K562 (cell line): ENCODE data around the gene HSD17B8. TPM values are rescaled to one million over a fixed set of nuclear protein-coding genes. Genes with fewer than 3 reads are reported as not detected.

Experiments used
- BRCA1 ChIP-seq, 2 experiments: fragments of 450-650 bp in 1 of 2; sonication (generic) in 1 of 2; formaldehyde crosslinking in 1 of 2; IDR thresholded peaks; 2 replicates each; pipeline versions ENCODE4 v1.5.0 to v1.6.1; 2017 to 2020; ENCODE audit warnings: mild to moderate bottlenecking in 1 of 2, missing genetic modification reagents in 1 of 2
- CBX3 ChIP-seq, 2 experiments: IDR thresholded peaks; 1 replicate in 1 of 2; 2 replicates in 1 of 2; pipeline ENCODE4 v1.6.1; 2012; ENCODE audit warnings: inconsistent platforms in 2 of 2, low read length in 2 of 2, borderline replicate concordance in 1 of 2, control low read depth in 1 of 2
- GTF2E2 ChIP-seq: fragments of 200-800 bp; sonication (Bioruptor generic); IDR thresholded peaks from 2 replicates; pipeline ENCODE4 v1.6.1; 2016; ENCODE audit warnings: missing genetic modification characterization, missing compliant biosample characterization
- ID3 ChIP-seq, 2 experiments: fragments of 250-450 bp in 1 of 2; fragments of 450-650 bp in 1 of 2; sonication (Bioruptor Pico) in 1 of 2; IDR thresholded peaks; 2 replicates each; pipeline versions ENCODE4 v1.6.1 to v1.8.0; 2016 to 2021; ENCODE audit warnings: mild to moderate bottlenecking in 2 of 2, moderate library complexity in 2 of 2, missing compliant biosample characterization in 1 of 2, missing genetic modification characterization in 1 of 2
- RBM14 ChIP-seq: fragments of 200-400 bp; formaldehyde crosslinking; IDR thresholded peaks from 2 replicates; pipeline ENCODE4 v1.6.1; 2018; ENCODE audit warnings: low read depth, mild to moderate bottlenecking, low read length, moderate library complexity, borderline replicate concordance; ENCODE audit not compliant: insufficient read depth
- SMAD3 ChIP-seq: fragments of 450-650 bp; formaldehyde crosslinking; conservative IDR thresholded peaks from 2 replicates; pipeline ENCODE4 v1.4.0; 2020; ENCODE audit warnings: mild to moderate bottlenecking
- SUPT5H ChIP-seq: fragments of 450-650 bp; IDR thresholded peaks from 2 replicates; pipeline ENCODE4 v1.6.1; 2016
- THAP7 ChIP-seq: fragments of 250-450 bp; sonication (Bioruptor Pico); IDR thresholded peaks from 2 replicates; pipeline ENCODE4 v1.5.0; 2021
- ZFP36 ChIP-seq: fragments of 150-350 bp; IDR thresholded peaks from 2 replicates; pipeline ENCODE4 v1.6.1; 2018; ENCODE audit warnings: low read length, low read depth; ENCODE audit not compliant: partially characterized antibody
- polyA plus RNA-seq, 8 experiments: library from polyadenylated mRNA; depleted of rRNA in 4 of 8; stranded (reverse) in 5 of 8; unstranded in 3 of 8; fragments of >200 nt; fragmentation: Nextera tagmentation in 2 of 8; fragmentation: Illumina TruSeq in 1 of 8; extraction: Ambion mirVana in 2 of 8; extraction: Trizol in 1 of 8; gene quantifications; 2 replicates each; pipeline versions ENCODE4 v1.2.1 to v1.2.3, GENCODE V29; 2011 to 2014; ENCODE audit warnings: inconsistent platforms in 1 of 8, missing spikeins in 1 of 8
- total RNA-seq, 7 experiments: library from RNA; depleted of rRNA in 6 of 7; stranded (reverse); fragments of >200 nt in 6 of 7; fragmentation: Illumina TruSeq in 2 of 7; extraction: Trizol in 2 of 7; gene quantifications; 2 replicates each; pipeline versions ENCODE4 v1.2.1 to v1.2.3, GENCODE V29; 2011 to 2021; ENCODE audit warnings: low replicate concordance in 1 of 7
- TF ChIP-seq, protein P1 (sequence below), 2 experiments: fragments of 450-650 bp; IDR thresholded peaks; 2 replicates each; pipeline ENCODE4 v1.6.1; 2016; ENCODE audit warnings: mild to moderate bottlenecking in 2 of 2, borderline replicate concordance in 1 of 2, low read depth in 1 of 2, moderate library complexity in 1 of 2
- TF ChIP-seq, protein P2 (sequence below): sonication (generic); formaldehyde crosslinking; IDR thresholded peaks from 2 replicates; pipeline ENCODE4 v1.9.0; 2022; ENCODE audit warnings: mild to moderate bottlenecking, missing genetic modification reagents
- TF ChIP-seq, protein P3 (sequence below): fragments of 250-450 bp; sonication (Bioruptor Pico); IDR thresholded peaks from 2 replicates; pipeline ENCODE4 v1.4.0; 2020; ENCODE audit warnings: mild to moderate bottlenecking

The HSD17B8 gene
- total and polyA plus RNA-seq, 9 of the 15 experiments (the other 6 are each of a cell fraction or from before 2014, with no cell fraction given): 3.7 to 35.2 (median 14.2) TPM

DNA sequence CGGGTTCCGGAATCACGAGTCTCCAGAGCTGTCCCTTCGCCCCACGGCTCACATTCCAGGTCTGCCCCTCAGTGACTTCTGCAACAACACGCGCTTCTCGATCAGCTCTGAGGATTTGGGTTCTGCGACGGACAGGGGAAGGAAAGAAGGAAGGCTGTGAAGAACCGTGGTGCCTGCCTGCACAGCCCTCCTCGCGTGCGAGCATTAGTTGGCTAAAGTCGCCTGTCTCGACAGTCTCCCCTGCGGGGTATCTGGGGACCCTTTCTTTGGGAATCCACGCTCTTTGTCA, 44.1 kb downstream of the HSD17B8 start (continued):
- TF ChIP-seq, protein P1, sequence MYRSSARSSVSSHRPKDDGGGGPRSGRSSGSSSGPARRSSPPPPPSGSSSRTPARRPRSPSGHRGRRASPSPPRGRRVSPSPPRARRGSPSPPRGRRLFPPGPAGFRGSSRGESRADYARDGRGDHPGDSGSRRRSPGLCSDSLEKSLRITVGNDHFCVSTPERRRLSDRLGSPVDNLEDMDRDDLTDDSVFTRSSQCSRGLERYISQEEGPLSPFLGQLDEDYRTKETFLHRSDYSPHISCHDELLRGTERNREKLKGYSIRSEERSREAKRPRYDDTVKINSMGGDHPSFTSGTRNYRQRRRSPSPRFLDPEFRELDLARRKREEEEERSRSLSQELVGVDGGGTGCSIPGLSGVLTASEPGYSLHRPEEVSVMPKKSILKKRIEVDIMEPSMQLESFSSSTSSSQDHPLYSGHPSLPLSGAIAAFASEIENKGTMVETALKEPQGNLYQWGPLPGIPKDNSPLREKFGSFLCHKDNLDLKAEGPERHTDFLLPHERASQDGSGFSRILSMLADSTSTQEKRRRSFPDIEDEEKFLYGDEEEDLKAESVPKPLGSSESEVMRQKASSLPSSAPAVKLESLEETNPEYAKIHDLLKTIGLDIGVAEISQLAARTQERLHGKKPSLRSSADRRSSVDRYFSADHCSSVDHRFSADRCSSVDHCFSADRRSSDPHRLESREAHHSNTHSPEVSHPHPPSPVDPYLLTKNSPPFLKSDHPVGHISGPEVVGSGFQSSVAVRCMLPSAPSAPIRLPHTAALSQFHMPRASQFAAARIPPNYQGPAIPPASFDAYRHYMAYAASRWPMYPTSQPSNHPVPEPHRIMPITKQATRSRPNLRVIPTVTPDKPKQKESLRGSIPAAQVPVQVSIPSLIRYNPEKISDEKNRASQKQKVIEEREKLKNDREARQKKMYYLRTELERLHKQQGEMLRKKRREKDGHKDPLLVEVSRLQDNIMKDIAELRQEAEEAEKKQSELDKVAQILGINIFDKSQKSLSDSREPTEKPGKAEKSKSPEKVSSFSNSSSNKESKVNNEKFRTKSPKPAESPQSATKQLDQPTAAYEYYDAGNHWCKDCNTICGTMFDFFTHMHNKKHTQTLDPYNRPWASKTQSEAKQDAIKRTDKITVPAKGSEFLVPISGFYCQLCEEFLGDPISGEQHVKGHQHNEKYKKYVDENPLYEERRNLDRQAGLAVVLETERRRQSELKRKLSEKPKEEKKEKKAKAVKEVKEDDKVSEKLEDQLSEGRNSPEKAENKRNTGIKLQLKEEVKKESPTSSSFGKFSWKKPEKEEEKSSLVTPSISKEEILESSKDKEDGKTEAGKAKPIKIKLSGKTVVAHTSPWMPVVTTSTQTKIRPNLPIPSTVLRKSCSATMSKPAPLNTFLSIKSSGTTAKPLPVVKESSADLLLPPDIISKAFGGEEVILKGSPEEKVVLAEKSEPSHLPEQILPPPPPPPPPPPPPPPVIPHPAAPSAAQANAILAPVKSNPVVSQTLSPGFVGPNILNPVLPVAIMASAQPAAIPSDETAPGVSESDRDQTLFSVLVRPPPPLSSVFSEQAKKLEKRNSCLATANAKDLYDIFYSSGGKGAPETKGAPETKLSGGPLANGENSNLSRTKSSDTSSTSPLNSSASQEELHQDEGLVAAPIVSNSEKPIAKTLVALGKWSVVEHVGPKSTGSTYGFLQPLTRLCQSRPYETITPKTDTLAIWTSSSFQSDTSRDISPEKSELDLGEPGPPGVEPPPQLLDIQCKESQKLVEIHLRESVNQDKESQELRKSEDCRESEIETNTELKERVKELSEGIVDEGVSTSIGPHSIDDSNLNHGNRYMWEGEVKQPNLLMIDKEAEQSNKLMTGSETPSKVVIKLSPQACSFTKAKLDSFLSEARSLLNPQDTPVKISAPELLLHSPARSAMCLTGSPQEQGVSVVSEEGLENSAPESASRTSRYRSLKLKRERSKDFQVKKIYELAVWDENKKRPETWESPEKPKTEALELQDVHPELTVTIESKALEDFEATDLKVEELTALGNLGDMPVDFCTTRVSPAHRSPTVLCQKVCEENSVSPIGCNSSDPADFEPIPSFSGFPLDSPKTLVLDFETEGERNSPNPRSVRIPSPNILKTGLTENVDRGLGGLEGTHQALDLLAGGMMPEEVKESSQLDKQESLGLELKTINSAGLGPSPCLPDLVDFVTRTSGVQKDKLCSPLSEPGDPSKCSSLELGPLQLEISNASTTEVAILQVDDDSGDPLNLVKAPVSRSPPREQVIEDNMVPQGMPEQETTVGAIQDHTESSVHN (IDR thresholded peaks at IDR 0.05; ENCODE audit: borderline replicate concordance in 1 of 2, low read depth in 1 of 2): 0 out of 4 replicates have a peak, but pooled peaks of 1 of the 2 experiments have one; percentile 28
- TF ChIP-seq SMAD3 (no peak), CBX3 (IDR thresholded peaks at IDR 0.05; ENCODE audit: borderline replicate concordance in 1 of 2, low read length in 2 of 2) (no peak; a peak in 2 of 3 replicates), THAP7 (CRISPR knock-in tag) (peak; percentile 16; the same call in 1 of the 2 replicates), ID3 (CRISPR knock-in tag; IDR thresholded peaks at IDR 0.05) (no peak), ID3 (tag; IDR thresholded peaks at IDR 0.05) (peak; percentile 52; the same call in 1 of the 2 replicates), SUPT5H (0 out of 2 replicates have a peak, but pooled peaks have one; percentile 5), GTF2E2 (0 out of 2 replicates have a peak, but pooled peaks have one; percentile 4), RBM14 (no peak), ZFP36 (no peak), BRCA1 (IDR thresholded peaks at IDR 0.05) (no peak), BRCA1 (CRISPR knock-in tag; IDR thresholded peaks at IDR 0.05) (no peak)
- TF ChIP-seq, protein P2, sequence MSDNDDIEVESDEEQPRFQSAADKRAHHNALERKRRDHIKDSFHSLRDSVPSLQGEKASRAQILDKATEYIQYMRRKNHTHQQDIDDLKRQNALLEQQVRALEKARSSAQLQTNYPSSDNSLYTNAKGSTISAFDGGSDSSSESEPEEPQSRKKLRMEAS (CRISPR knock-in tag): peak; percentile 45; the same call in 1 of the 2 replicates
- TF ChIP-seq, protein P3, sequence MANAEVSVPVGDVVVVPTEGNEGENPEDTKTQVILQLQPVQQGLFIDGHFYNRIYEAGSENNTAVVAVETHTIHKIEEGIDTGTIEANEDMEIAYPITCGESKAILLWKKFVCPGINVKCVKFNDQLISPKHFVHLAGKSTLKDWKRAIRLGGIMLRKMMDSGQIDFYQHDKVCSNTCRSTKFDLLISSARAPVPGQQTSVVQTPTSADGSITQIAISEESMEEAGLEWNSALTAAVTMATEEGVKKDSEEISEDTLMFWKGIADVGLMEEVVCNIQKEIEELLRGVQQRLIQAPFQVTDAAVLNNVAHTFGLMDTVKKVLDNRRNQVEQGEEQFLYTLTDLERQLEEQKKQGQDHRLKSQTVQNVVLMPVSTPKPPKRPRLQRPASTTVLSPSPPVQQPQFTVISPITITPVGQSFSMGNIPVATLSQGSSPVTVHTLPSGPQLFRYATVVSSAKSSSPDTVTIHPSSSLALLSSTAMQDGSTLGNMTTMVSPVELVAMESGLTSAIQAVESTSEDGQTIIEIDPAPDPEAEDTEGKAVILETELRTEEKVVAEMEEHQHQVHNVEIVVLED (CRISPR knock-in tag): no peak
